Psoas muscle (tissue), 8 donors: ENCODE results near the gene TPMT. TPM values are rescaled to one million over a fixed set of nuclear protein-coding genes. Genes with fewer than 3 reads are reported as not detected.

ENCODE experiments used
- ATAC-seq, 4 donors: fragments of 200-7000 bp; cut with Tn5 transposase; one replicate each; pipeline ENCODE4 v1.9.1; 2020; ENCODE audit warnings: moderate library complexity in 3 of 4, mild to moderate bottlenecking in 2 of 4
- DNase-seq, 2 donors: peaks; one replicate each; pipeline ENCODE4 v3.0.0-alpha.2; 2020
- H3K27ac ChIP-seq: fragments of 200-600 bp; one replicate; pipeline ENCODE4 v1.8.0; 2022
- H3K27me3 ChIP-seq, 3 donors: fragments of 200-600 bp in 1 of 3; one replicate each; pipeline versions ENCODE4 v1.6.1 to v1.8.0; 2013 to 2022; ENCODE audit warnings: low read length in 2 of 3, mild to moderate bottlenecking in 2 of 3, moderate library complexity in 1 of 3; ENCODE audit not compliant: insufficient read depth in 3 of 3
- H3K36me3 ChIP-seq, 2 donors: fragments of 200-600 bp in 1 of 2; one replicate each; pipeline versions ENCODE4 v1.6.1 to v1.8.0; 2013 to 2022; ENCODE audit warnings: low read depth in 1 of 2, mild to moderate bottlenecking in 1 of 2, moderate library complexity in 1 of 2; ENCODE audit not compliant: insufficient read depth in 1 of 2
- H3K4me1 ChIP-seq: fragments of 200-600 bp; one replicate; pipeline ENCODE4 v1.8.0; 2022
- H3K4me3 ChIP-seq: fragments of 200-600 bp; one replicate; pipeline ENCODE4 v1.8.0; 2022; ENCODE audit warnings: mild to moderate bottlenecking
- H3K9me3 ChIP-seq: fragments of 200-600 bp; one replicate; pipeline ENCODE4 v1.8.0; 2022
- WGBS, 3 donors: extraction: QIAGEN DNeasy Blood & Tissue Kit; methylation state at CpG; one replicate each; pipeline versions ENCODE4 v1.1.6 to v1.1.7; 2013; 5-methylcytosine and 5-hydroxymethylcytosine counted together
- intact Hi-C, 2 donors: fragments of 100-400 bp; cut with DNase I; formaldehyde crosslinking; loops; one replicate each; pipeline versions ENCODE4 v1.11.0 to v1.14.2; 2022
- polyA plus RNA-seq, 3 donors: library from polyadenylated mRNA; stranded (reverse); fragments of 200-250 nt; gene quantifications; one replicate each; pipeline ENCODE4 v1.2.3, GENCODE V29; 2013
- total RNA-seq, 4 donors: library from RNA; stranded (reverse); fragmentation: NEBNext Ultra II Directional in 2 of 4; extraction: Animal tissue kit (Norgen Biotek cat#: 25700) in 2 of 4; gene quantifications; one replicate each; pipeline versions ENCODE4 v1.2.1 to v1.2.4, GENCODE V29; 2021 to 2023
- TF ChIP-seq, protein P1 (sequence below): fragments of 200-600 bp; IDR thresholded peaks from one replicate; pipeline ENCODE4 v1.8.0; 2022; ENCODE audit warnings: antibody characterized with exemption
- donor health status: healthy with polysubstance abuse.
- donor health status: DM: no; HTN: no; CAD: no; lungs with moderate emphysema.
- donor health status: Bipolar disorder and iron deficiency.
- donor health status: healthy.
- donor health status: DM: yes; HTN: yes; CAD: no.
- donor health status: DM: no; HTN: no; CAD: no.
- donor health status: DM: no; HTN: no; CAD: no.
- donor health status: DM: yes; HTN: yes; CAD: no.

TPMT gene
- total and polyA plus RNA-seq, 7 donors, result 7.9 to 19.3 (median 9.7) TPM

DNA sequence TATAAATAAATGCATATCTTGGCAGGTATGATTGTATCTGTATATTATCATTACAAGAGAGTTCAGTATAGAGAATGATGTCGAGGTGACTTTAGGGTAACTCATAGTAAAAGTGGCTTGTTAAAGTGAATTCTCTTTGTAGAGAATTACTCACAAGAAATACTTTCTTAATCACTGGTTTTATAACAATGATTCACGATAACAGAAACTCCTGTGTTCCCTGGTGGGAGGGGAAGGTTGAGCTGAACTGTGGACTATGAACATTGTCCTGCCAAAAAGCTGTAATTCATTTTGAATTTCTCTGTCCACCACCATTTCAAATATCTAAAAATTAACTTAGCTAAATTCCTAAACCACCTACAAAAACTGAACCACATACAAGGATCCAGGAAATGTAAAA is 7.7 kb downstream of the TPMT start:
- Histone ChIP-seq H3K4me1 (no peaks in the 10 kb centered on the region), H3K36me3 (peaks cover 6 to 59% of the 10 kb centered on the region in 2 donors), H3K4me3 (no peak overlapping the region), H3K27ac (no peak overlapping the region), H3K27me3 (no peaks in the 10 kb centered on the region), H3K9me3 (no peaks in the 10 kb centered on the region)
- DNase-seq (no peak), ATAC-seq (no peak)
- WGBS, 3 donors, result 83 to 89% (median 85%) methylated on average over 2 of the region's 2 CpGs
- TF ChIP-seq, protein P1, sequence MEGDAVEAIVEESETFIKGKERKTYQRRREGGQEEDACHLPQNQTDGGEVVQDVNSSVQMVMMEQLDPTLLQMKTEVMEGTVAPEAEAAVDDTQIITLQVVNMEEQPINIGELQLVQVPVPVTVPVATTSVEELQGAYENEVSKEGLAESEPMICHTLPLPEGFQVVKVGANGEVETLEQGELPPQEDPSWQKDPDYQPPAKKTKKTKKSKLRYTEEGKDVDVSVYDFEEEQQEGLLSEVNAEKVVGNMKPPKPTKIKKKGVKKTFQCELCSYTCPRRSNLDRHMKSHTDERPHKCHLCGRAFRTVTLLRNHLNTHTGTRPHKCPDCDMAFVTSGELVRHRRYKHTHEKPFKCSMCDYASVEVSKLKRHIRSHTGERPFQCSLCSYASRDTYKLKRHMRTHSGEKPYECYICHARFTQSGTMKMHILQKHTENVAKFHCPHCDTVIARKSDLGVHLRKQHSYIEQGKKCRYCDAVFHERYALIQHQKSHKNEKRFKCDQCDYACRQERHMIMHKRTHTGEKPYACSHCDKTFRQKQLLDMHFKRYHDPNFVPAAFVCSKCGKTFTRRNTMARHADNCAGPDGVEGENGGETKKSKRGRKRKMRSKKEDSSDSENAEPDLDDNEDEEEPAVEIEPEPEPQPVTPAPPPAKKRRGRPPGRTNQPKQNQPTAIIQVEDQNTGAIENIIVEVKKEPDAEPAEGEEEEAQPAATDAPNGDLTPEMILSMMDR, result no peak
- intact Hi-C loops, result no loop called here

DNA sequence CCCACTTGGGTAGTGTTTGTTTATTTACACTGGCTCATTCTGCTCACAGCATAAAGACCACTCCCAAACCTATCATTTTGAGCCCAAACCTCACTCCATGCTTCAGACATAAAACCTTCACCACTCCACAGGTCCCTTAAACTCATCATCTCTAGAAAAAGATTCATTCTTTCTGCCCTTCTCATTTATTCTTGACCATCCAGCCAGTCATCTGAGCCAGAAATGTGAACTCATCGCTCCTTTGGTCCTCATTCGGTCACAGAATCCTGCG is 12.4 kb downstream of the TPMT start:
- Histone ChIP-seq H3K36me3 (peaks cover 12 to 88% of the 10 kb centered on the region in 2 donors), H3K27me3 (no peaks in the 10 kb centered on the region), H3K4me1 (no peaks in the 10 kb centered on the region), H3K9me3 (no peaks in the 10 kb centered on the region), H3K4me3 (no peak overlapping the region), H3K27ac (no peak overlapping the region)
- TF ChIP-seq, protein P1, result no peak
- ATAC-seq (no peak), DNase-seq (no peak)
- intact Hi-C loops, result no loop called here
- 90 to 97% (median 93%) methylated on average over 3 of the region's 3 CpGs for WGBS, 3 donors

DNA sequence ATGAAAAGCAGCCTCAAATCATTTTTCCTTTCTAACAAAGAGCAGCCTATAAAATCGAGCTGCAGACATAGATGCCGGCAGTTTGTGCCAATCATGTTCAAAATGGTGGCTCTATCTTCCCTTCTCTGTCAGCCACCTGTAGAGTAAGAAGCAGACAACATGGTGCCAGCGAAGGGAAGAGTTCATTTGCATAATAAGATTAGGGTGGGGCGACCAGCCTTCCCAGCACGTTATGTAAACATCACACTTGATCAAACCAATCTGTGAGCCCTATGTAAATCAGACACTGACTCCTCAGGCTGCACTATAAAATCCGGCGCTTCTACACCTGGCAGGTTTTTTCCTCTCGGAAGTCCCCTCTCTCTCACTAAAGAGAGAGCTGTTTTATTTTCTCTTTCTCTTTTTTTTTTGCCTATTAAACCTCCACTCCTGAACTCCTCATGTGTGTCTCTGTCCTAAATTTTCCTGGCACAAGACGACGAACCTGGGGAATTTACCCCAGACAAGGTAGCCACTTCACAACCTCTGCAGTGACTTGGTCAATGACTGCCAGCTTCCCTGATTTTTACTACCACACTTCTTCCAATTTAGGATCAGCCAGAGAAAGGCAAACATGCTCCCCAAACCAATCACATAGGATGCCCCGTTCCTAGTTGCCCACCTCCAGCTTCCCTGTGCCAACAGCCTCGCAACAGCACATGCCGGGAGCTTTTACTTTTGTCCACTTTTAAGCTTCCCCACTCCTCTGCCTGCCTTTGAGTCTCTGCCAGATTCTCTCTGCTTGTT is 12.9 kb downstream of the TPMT start:
- 84 to 90% (median 86%) methylated on average over 13 of the region's 13 CpGs for WGBS, 3 donors

DNA sequence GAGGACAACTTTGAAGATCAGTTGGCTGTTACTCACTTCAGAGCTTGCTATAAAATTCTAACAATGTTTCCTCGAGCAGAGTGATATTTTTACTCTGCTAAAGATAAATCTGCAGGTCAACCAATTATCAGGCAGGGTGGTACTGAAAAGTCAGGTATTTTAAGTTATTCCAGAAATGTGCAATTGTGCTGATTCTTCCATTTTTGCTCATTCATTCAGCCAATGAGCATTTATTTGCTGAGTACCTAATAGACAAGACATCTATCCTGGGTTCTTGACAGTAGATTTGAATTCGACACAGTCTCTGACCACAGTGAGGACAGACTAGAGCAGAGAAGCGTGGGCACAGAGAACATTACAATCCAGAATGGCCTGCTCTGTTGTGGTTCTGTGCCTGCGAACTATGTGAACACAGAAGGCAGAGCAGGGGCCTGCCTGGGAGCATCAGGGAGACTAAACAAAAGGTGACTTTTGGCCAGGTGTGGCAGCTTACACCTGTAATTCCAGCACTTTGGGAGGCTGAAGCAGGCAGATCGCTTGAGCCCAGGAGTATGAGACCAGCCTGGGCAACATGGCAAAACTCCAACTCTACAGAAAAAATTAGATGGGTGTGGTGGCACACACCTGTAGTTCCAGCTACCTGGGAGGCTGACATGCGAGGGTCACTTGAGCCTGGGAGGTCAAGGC is 14.8 kb downstream of the TPMT start:
- Histone ChIP-seq H3K4me3 (no peak overlapping the region), H3K27me3 (no peaks in the 10 kb centered on the region), H3K9me3 (no peaks in the 10 kb centered on the region), H3K27ac (no peak overlapping the region), H3K36me3 (peaks cover 12 to 87% of the 10 kb centered on the region in 2 donors), H3K4me1 (no peaks in the 10 kb centered on the region)
- TF ChIP-seq, protein P1, result no peak
- no peak for DNase-seq
- intact Hi-C loops, result no loop called here
- no peak for ATAC-seq
- WGBS, 3 donors, result 90 to 92% (median 90%) methylated on average over 6 of the region's 6 CpGs

More for the DNA sequence above, 12.9 kb downstream of the TPMT start:
- TF ChIP-seq, protein P1, result no peak
- intact Hi-C loops, result no loop called here
- Histone ChIP-seq H3K4me3 (no peak overlapping the region), H3K27me3 (no peaks in the 10 kb centered on the region), H3K36me3 (peaks cover 12 to 88% of the 10 kb centered on the region in 2 donors), H3K9me3 (no peaks in the 10 kb centered on the region), H3K4me1 (no peaks in the 10 kb centered on the region), H3K27ac (no peak overlapping the region)
- DNase-seq, result no peak
- no peak for ATAC-seq
